Measurements from ENCODE around the gene GLIPR1. TPM values are rescaled to one million over a fixed set of nuclear protein-coding genes. Genes with fewer than 3 reads are reported as not detected.
"Not testable (repeated sequence)": the region's sequence is repeated elsewhere in the genome, so short reads cannot be mapped to it uniquely, and the experiment has no call there.

Gene GLIPR1
- polyA plus RNA-seq, 3 donors: 1.3 to 9.5 (median 7.8) TPM

- WGBS, 3 donors: 72 to 83% (median 73%) methylated on average over 6 of the region's 6 CpGs
Measured at GRCh38 chr12:75471902-75472890, 8.4 kb upstream of the GLIPR1 start.

DNA sequence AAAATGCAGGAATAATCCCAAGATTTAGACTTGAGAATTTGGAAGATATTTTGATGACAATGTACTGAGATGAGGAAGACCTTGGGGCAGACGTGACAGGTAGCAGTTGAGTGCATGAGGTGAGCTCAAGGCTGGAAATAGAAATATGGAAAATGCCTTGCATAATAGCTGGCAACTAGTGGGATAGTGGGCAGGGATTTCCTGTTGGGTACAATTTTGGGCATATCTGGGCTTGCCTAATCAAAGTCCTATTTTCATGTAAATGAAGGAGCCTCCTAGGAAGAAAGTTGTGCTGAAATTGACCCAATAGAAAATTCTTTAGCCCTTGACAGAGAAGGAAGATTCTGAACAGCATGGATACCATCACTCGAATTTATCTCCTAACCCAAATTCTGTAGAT, 6.4 kb upstream of the GLIPR1 start:
- WGBS, 3 donors: 57 to 71% (median 68%) methylated on average over 2 of the region's 2 CpGs
- H3K27ac ChIP-seq (ENCODE audit: low read depth, low read length): no peak overlapping the region

More at GRCh38 chr12:75471902-75472890, 8.4 kb upstream of the GLIPR1 start:
- H3K27ac ChIP-seq (ENCODE audit: low read depth, low read length): no peak overlapping the region

- no peak overlapping the region for H3K27ac ChIP-seq (ENCODE audit: low read depth, low read length)
- 88 to 95% (median 90%) methylated on average over 1 of the region's 1 CpG for WGBS, 3 donors
Measured at GRCh38 chr12:75476071-75476470, 4.5 kb upstream of the GLIPR1 start.

GRCh38 chr12:75477137-75477536, 3.4 kb upstream of the GLIPR1 start:
- 74 to 88% (median 80%) methylated on average over 2 of the region's 2 CpGs for WGBS, 3 donors
- no peak overlapping the region for H3K27ac ChIP-seq (ENCODE audit: low read depth, low read length)

DNA sequence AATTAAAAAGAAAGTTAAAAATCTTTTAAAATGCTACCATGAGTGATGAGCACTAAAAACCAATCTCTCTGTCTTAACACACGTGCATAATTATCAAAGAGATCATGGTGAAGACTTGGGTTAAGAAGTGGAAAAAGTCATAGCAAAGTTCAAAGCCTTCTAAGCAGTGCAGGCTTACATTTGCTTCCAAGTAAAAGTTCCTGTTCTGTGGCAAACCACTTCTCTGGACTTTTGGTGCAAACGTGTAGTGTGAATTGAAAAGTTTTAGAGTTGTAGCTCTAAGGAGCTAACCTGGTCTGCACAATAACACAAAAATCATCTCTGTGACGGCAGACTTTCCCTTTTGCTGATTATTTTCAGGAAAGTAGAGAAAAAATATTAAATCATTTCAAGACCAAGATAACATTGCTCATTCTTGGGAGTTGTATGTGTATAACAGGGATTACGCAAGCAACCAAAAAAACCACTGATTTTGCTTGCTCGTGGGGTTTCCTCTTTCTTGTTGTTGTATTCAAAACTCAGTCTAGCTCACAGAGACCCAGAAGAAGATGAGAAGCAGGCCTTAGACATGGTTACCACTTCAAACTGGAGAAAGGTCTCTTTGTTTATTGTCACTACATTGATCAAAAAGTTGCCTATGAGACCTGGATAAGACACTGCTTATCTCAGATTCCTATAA, 2.3 kb upstream of the GLIPR1 start:
- H3K27ac ChIP-seq (ENCODE audit: low read depth, low read length): no peak overlapping the region
- 27 to 73% (median 35%) methylated on average over 5 of the region's 5 CpGs for WGBS, 3 donors

GRCh38 chr12:75479963-75480461, 543 bp upstream of the GLIPR1 start:
- H3K27ac ChIP-seq (ENCODE audit: low read depth, low read length): no peak overlapping the region
- WGBS, 3 donors: 22 to 30% (median 27%) methylated on average over 2 of the region's 2 CpGs

DNA sequence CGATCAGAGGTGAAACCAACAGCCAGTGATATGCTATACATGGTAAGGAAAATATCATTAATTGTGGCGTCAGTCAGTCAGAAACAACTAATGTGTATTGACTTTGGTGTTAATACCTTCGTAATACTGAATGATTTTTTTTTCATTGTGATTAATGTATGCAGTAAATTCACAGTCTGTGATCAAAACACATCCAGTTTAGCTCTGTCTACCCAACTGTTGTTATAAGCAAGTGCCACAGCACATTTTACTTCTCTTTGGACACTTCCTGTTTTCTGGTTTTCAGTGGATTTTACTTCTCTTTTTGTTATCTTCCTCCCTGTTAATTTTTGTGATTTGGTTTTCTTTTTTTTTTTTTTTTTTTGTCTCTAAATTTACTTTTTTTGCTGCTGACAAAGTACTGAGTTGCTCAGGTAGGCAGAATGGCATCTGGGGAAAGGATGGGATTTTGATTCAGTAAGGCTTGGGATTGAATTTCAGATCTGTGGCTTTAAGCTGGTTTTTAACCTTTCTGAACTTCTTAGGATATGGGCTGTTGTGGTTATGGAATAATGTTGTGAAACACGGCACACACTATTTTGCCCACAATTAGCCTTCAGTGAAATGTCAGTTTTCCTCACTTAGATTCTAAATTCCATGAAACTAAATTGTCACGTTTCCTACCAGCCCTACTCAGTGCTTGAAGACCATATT, 604 bp downstream of the GLIPR1 start:
- WGBS, 3 donors: 21 to 39% (median 27%) methylated on average over 5 of the region's 5 CpGs
- H3K27ac ChIP-seq (ENCODE audit: low read depth, low read length): no peak overlapping the region

- 46 to 77% (median 57%) methylated on average over 4 of the region's 4 CpGs for WGBS, 3 donors
- no peak overlapping the region for H3K27ac ChIP-seq (ENCODE audit: low read depth, low read length)
Measured at GRCh38 chr12:75481774-75482173, 1.2 kb downstream of the GLIPR1 start.

GRCh38 chr12:75482646-75483045, 2.1 kb downstream of the GLIPR1 start:
- no peak overlapping the region for H3K27ac ChIP-seq (ENCODE audit: low read depth, low read length)
- WGBS, 3 donors: 22 to 39% (median 29%) methylated on average over 4 of the region's 4 CpGs

DNA sequence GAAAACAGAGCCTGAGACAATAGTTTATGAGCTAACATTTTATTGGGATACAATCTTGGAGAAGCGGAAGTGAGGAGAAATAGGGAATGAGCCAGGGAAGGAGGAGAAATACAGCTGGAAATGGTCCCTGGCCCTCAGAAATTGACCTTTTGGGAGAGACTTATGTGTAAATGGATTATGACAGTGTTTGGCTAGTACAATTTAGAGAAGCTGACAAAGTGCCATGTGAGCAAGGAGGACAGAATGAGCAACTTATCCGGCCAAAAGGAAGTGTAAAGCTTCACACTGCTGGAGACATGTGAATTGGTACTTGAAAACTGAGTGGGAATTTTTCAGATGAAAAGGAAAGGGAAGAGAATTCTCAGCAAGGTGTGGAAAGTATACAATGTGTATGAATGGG, 2.9 kb downstream of the GLIPR1 start:
- WGBS, 3 donors: 43 to 62% (median 45%) methylated on average over 2 of the region's 2 CpGs
- H3K27ac ChIP-seq (ENCODE audit: low read depth, low read length): no peak overlapping the region

GRCh38 chr12:75484450-75484849, 3.9 kb downstream of the GLIPR1 start:
- WGBS, 3 donors: 83 to 95% (median 93%) methylated on average over 2 of the region's 2 CpGs
- H3K27ac ChIP-seq (ENCODE audit: low read depth, low read length): not testable (repeated sequence)

- 92 to 97% (median 92%) methylated on average over 4 of the region's 4 CpGs for WGBS, 3 donors
- no peak overlapping the region for H3K27ac ChIP-seq (ENCODE audit: low read depth, low read length)
Measured at GRCh38 chr12:75487308-75487707, 6.8 kb downstream of the GLIPR1 start.

DNA sequence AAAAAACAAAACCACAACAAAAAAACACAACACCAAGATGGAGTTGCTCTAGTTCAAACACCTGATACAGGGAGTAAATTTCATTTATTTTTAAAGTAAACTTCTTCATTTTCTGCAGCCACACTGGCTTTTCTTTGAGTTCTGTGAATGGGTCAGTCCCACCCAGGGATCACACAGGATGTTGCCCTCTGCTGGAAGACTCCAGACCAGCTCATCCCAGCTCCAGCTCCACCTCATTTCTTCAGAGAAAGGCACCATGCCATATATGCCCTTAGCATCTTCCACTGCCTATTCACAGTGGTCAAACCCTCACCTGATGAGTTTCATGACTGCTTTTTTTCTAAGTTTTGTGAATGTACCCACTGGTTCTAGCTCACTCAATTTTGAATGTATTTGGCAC, 8.0 kb downstream of the GLIPR1 start:
- no peak overlapping the region for H3K27ac ChIP-seq (ENCODE audit: low read depth, low read length)

DNA sequence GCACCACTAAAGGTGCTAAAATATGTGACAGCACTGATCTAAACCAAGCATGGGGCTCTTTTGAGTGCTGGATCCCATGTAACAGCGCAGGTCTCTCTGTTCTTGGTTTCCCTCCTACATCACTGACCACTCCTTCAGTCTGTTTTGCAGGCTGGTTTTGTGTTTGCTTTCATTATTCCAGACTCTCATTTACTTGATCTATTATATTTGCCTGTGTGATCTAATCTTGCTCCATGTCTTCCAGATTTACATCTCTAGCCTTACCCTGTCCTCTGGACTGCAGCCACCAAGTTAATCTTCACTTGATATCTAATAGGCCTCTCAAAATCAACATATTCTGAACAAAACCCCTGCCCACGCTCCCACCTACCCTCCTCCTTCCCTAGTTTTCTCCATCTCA, 8.6 kb downstream of the GLIPR1 start:
- H3K27ac ChIP-seq (ENCODE audit: low read depth, low read length): no peak overlapping the region
- 89 to 92% (median 92%) methylated on average over 2 of the region's 2 CpGs for WGBS, 3 donors

DNA sequence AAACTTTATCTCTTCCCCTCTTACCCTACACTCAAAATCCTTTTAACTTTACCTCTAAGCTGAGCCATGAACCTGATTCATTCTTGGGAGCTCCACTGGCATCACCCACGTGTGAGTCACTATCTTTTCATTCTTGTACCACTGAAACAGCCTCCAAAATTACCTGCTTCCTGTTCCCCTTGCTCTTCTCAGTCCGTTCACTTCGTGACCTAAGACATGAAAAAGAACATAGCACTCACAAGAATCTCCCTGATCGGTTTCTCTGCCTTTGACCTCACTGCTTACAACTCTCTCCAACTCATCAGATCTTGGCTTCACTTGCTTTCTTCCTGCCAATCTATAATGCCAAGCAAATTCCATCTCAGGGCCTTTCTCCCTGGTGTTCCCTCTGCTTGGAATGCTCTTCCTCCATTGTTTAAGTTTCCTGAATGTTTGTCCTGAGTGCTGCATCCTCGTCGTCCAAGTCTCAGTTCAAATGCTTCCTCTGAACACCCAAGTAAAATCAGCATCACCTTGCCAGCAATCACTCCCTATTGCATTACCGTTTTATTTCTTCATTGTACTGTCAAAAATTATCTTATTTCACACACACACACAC, 9.2 kb downstream of the GLIPR1 start:
- WGBS, 3 donors: 61 to 73% (median 63%) methylated on average over 7 of the region's 7 CpGs
- H3K27ac ChIP-seq (ENCODE audit: low read depth, low read length): no peak overlapping the region

DNA sequence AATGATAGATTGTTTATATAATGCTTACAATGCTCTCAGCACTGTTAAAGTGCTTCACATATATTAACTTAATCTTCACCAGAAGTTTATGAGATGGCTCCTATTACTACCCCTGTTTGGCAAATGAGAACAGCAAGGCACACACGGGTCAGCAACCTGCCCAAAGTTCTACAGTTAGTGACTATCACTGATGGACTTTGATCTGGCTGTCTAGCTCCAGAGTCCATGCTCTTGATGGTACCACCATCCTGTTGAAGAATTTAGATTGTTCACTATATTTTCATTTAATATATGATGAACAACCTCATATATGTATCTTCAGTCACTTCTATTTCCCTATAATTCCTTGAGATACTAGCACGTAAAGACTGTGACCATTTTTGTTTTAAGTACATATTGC, 10.6 kb downstream of the GLIPR1 start:
- 74 to 87% (median 80%) methylated on average over 2 of the region's 2 CpGs for WGBS, 3 donors
- no peak overlapping the region for H3K27ac ChIP-seq (ENCODE audit: low read depth, low read length)

DNA sequence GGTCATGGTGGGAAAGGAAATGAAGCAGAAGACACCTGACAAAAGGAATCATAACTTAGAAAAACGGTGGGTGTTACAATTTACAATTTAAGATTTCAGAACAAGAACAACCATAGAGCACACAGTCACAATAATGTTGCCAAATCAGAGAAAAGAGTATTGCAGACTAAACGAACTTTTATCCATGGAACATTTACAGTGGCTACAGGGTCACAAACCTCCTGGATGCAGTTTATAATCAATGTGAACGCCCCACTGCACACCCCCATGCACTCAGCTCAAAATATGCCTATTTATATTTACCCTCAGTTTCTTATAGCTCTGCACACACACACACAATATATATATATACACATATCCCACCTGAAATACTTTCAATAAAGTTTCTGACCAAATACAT, 22.9 kb downstream of the GLIPR1 start:
- no peak overlapping the region for H3K27ac ChIP-seq (ENCODE audit: low read depth, low read length)
- WGBS, 3 donors: 68 to 82% (median 70%) methylated on average over 3 of the region's 3 CpGs

GRCh38 chr12:75503866-75504265, 23.3 kb downstream of the GLIPR1 start:
- WGBS, 3 donors: 66 to 93% (median 87%) methylated on average over 3 of the region's 3 CpGs
- no peak overlapping the region for H3K27ac ChIP-seq (ENCODE audit: low read depth, low read length)

All from adipose tissue (tissue), 3 donors.